Measurements from ENCODE around the gene SERINC4. TPM values are rescaled to one million over a fixed set of nuclear protein-coding genes. Genes with fewer than 3 reads are reported as not detected.

Gene SERINC4
- total RNA-seq, 6 experiments from 2014 or later = 0.22 to 0.26 TPM; not detected in 4

DNA sequence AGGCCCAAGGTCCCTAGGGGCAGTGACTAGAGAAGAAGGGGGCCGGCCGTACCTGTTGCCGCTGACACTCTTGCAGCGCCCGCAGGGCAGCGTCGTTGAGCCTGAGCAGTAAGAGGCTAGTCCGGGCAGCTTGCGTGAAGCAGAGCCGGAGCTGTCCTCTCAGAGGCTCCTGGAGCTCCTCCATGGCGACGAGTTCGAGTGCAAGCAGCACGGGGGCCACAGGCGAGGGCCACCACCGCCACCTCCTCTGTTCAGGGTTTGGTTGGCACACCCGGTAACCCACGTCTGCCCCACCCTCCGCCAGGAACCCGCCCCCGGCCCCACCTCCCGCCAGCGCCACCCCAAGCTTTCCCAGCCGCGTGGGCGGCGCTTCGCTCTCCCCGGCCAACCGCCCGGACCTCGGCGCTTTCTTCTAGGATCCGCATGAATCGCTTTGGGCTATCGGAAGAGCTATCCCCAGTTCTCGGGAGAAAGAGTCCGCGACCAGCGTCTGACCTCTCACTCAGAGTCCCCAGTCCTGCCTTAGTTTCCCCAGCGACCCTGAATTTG lies 23.2 kb downstream of the SERINC4 start, which contains the start of gene ELL3:
Gene ELL3 (minus strand): TSS at position 249 of the 549 bp plus-strand sequence. CDS start 65 bp downstream, at position 184.
- intact Hi-C loops (cut with DNase I) = no loop called here
- TF ChIP-seq POLR2A (IDR thresholded peaks at IDR 0.05) (peak; percentile 32), CTCF (IDR thresholded peaks at IDR 0.05) (no peak)
- Histone ChIP-seq H3K9me3 (no peaks in the 10 kb centered on the region), H3K27me3 (no peaks in the 10 kb centered on the region), H3K36me3 (peaks cover 5 to 21% (median 15%) of the 10 kb centered on the region in 4 donors), H3K27ac (peak within 1 kb of the TSS; percentile 74 to 81 (median 80)), H3K4me3 (peak within 1 kb of the TSS; percentile 54 to 69 (median 63)), H3K4me1 (peaks cover 0 to 7% (median 2%) of the 10 kb centered on the region in 4 donors)
- ATAC-seq = peak; percentile 82 to 91 (median 84)
- DNase-seq = peak; percentile 89 to 90 (median 89)
- WGBS (ENCODE audit: insufficient coverage, low coverage, low lambda C conversion rate, missing lambda C conversion rate) = 0% methylated on average over 1 of the region's 41 CpGs

- Histone ChIP-seq H3K4me1 (peaks cover 0 to 7% (median 2%) of the 10 kb centered on the region in 4 donors), H3K4me3 (peak overlapping the region; percentile 54 to 69 (median 63)), H3K27ac (peak overlapping the region; percentile 74 to 81 (median 80)), H3K27me3 (no peaks in the 10 kb centered on the region), H3K36me3 (peaks cover 8 to 26% (median 20%) of the 10 kb centered on the region in 4 donors), H3K9me3 (no peaks in the 10 kb centered on the region)
- ATAC-seq = peak; percentile 2 to 19 (median 8)
- TF ChIP-seq CTCF (IDR thresholded peaks at IDR 0.05) = no peak
- no peak for TF ChIP-seq POLR2A (IDR thresholded peaks at IDR 0.05)
- 11% methylated on average over 22 of the region's 35 CpGs for WGBS (ENCODE audit: insufficient coverage, low coverage, low lambda C conversion rate, missing lambda C conversion rate)
- intact Hi-C loops (cut with DNase I) = no loop called here
- DNase-seq = peak in 2 of 3 donors; percentile 58
Measured at GRCh38 chr15:43776101-43776717, 23.8 kb downstream of the SERINC4 start.

- H3K9me3 ChIP-seq = no peaks in the 10 kb centered on the region
- peaks cover 0 to 7% (median 2%) of the 10 kb centered on the region in 4 donors for H3K4me1 ChIP-seq
- no peaks in the 10 kb centered on the region for H3K27me3 ChIP-seq
- TF ChIP-seq CTCF (IDR thresholded peaks at IDR 0.05) = peak; percentile 36 to 64 (median 55)
- peak; percentile 1 for TF ChIP-seq POLR2A (IDR thresholded peaks at IDR 0.05)
- H3K36me3 ChIP-seq = peaks cover 10 to 34% (median 25%) of the 10 kb centered on the region in 4 donors
- 80% methylated on average over 1 of the region's 1 CpG for WGBS (ENCODE audit: insufficient coverage, low coverage, low lambda C conversion rate, missing lambda C conversion rate)
- no peak overlapping the region for H3K4me3 ChIP-seq
- ATAC-seq (peak; percentile 51 to 64 (median 56)), DNase-seq (peak; percentile 54 to 78 (median 69))
- intact Hi-C loops (cut with DNase I) = no loop called here
- no peak overlapping the region for H3K27ac ChIP-seq
Measured at GRCh38 chr15:43775411-43775965, 24.5 kb downstream of the SERINC4 start.

GRCh38 chr15:43774062-43774461 lies 26.0 kb downstream of the SERINC4 start:
- Histone ChIP-seq H3K27ac (no peak overlapping the region), H3K36me3 (peaks cover 10 to 48% (median 36%) of the 10 kb centered on the region in 4 donors), H3K9me3 (no peaks in the 10 kb centered on the region), H3K4me3 (no peak overlapping the region), H3K27me3 (no peaks in the 10 kb centered on the region), H3K4me1 (peaks cover 0 to 7% (median 2%) of the 10 kb centered on the region in 4 donors)
- ATAC-seq (no peak), DNase-seq (no peak)
- WGBS (ENCODE audit: insufficient coverage, low coverage, low lambda C conversion rate, missing lambda C conversion rate) = 43% methylated on average over 4 of the region's 4 CpGs
- intact Hi-C loops (cut with DNase I) = no loop called here
- TF ChIP-seq POLR2A (IDR thresholded peaks at IDR 0.05) (no peak), CTCF (IDR thresholded peaks at IDR 0.05) (no peak)

Measured in right lobe of liver (tissue), 6 donors.